IMR-90 (cell line): ENCODE results near the gene CHMP4B. TPM values are rescaled to one million over a fixed set of nuclear protein-coding genes. Genes with fewer than 3 reads are reported as not detected.

ENCODE experiments used
- ATAC-seq: fragments of 200-7000 bp; cut with Tn5 transposase; 2 replicates; pipeline ENCODE4 v1.9.1; 2020; ENCODE audit warnings: low read depth, mild to moderate bottlenecking, moderate library complexity
- BruUV-seq: library from RNA; stranded (reverse); fragments of 400-500 nt; replicated peaks from 2 replicates; lab custom pipeline; 2021; lab: Mats Ljungman, UMichigan
- CTCF ChIA-PET: fragments of 300-600 bp; formaldehyde crosslinking; extraction: SDS; loops from one replicate; lab custom pipeline; 2021; ENCODE audit warnings: antibody characterized with exemption; lab: Yijun Ruan, JAX
- POLR2A ChIA-PET: fragments of 300-600 bp; sonication (Branson Sonifier 250); formaldehyde crosslinking; loops from one replicate; lab custom pipeline; 2022; ENCODE audit warnings: antibody characterized with exemption; ENCODE audit not compliant: unreplicated experiment; lab: Charles Lee
- DNase-seq: peaks from one replicate; pipeline ENCODE4 v3.0.0; 2013
- H2AFZ ChIP-seq: replicated peaks from 2 replicates; pipeline ENCODE3; 2013; ENCODE audit warnings: low read length, mild to moderate bottlenecking; ENCODE audit not compliant: poor library complexity
- H2AK5ac ChIP-seq: 2 replicates; pipeline ENCODE4 v1.6.1; 2013; ENCODE audit warnings: low read depth, low read length, inconsistent platforms
- H2AK9ac ChIP-seq: replicated peaks from 2 replicates; pipeline ENCODE3; 2013; ENCODE audit warnings: mild to moderate bottlenecking, low read depth, low read length, moderate library complexity; ENCODE audit not compliant: poor library complexity
- H2BK120ac ChIP-seq: 2 replicates; pipeline ENCODE4 v1.6.1; 2013; ENCODE audit warnings: low read depth, low read length, inconsistent platforms
- H2BK15ac ChIP-seq: 3 replicates; pipeline ENCODE4 v1.6.1; 2013; ENCODE audit warnings: low read depth, low read length, inconsistent platforms
- H2BK20ac ChIP-seq: 2 replicates; pipeline ENCODE4 v1.6.1; 2013; ENCODE audit warnings: low read depth, mild to moderate bottlenecking, inconsistent platforms, low read length, moderate library complexity
- H2BK5ac ChIP-seq: 2 replicates; pipeline ENCODE4 v1.6.1; 2013; ENCODE audit warnings: mild to moderate bottlenecking, low read depth, low read length, inconsistent platforms; ENCODE audit not compliant: poor library complexity, severe bottlenecking
- H3K14ac ChIP-seq: replicated peaks from 2 replicates; pipeline ENCODE4 v1.6.1; 2013; ENCODE audit warnings: low read depth, low read length, inconsistent platforms
- H3K18ac ChIP-seq: 2 replicates; pipeline ENCODE4 v1.6.1; 2013; ENCODE audit warnings: low read depth, low read length, control low read depth
- H3K23ac ChIP-seq: 2 replicates; pipeline ENCODE4 v1.6.1; 2013; ENCODE audit warnings: low read depth, low read length, inconsistent platforms
- H3K27ac ChIP-seq: 2 replicates; pipeline ENCODE4 v1.5.1; 2013; ENCODE audit warnings: mild to moderate bottlenecking, control low read depth, low read length; ENCODE audit not compliant: insufficient read depth
- H3K27me3 ChIP-seq: 2 replicates; pipeline ENCODE4 v1.6.1; 2013; ENCODE audit warnings: low read length; ENCODE audit not compliant: control insufficient read depth, insufficient read depth
- H3K36me3 ChIP-seq: 2 replicates; pipeline ENCODE4 v1.6.1; 2013; ENCODE audit warnings: low read length, mixed read lengths; ENCODE audit not compliant: control insufficient read depth, insufficient read depth
- H3K4ac ChIP-seq: 2 replicates; pipeline ENCODE4 v1.6.1; 2013; ENCODE audit warnings: low read depth, low read length, inconsistent platforms
- H3K4me1 ChIP-seq: 2 replicates; pipeline ENCODE4 v1.6.1; 2013; ENCODE audit warnings: low read length, mixed read lengths; ENCODE audit not compliant: control insufficient read depth, insufficient read depth
- H3K4me2 ChIP-seq: 2 replicates; pipeline ENCODE4 v1.6.1; 2013; ENCODE audit warnings: low read depth, mild to moderate bottlenecking, control low read depth, low read length, moderate library complexity
- H3K4me3 ChIP-seq: 2 replicates; pipeline ENCODE4 v1.5.1; 2013; ENCODE audit warnings: low read depth, mild to moderate bottlenecking, control low read depth, low read length, moderate library complexity; ENCODE audit not compliant: insufficient read depth
- H3K56ac ChIP-seq: 2 replicates; pipeline ENCODE4 v1.6.1; 2013; ENCODE audit warnings: low read length, inconsistent platforms; ENCODE audit not compliant: insufficient read depth; ENCODE audit errors: extremely low read depth
- H3K79me1 ChIP-seq, 2 experiments: 2 replicates each; pipeline ENCODE4 v1.6.1; 2013; ENCODE audit warnings: low read length in 2 of 2, inconsistent platforms in 1 of 2, low read depth in 1 of 2
- H3K9ac ChIP-seq: 2 replicates; pipeline ENCODE4 v1.6.1; 2013; ENCODE audit warnings: low read depth, low read length, control low read depth
- H3K9me1 ChIP-seq: 2 replicates; pipeline ENCODE4 v1.6.1; 2013; ENCODE audit warnings: low read length, inconsistent platforms; ENCODE audit not compliant: insufficient read depth
- H3K9me3 ChIP-seq: 2 replicates; pipeline ENCODE4 v1.6.1; 2013; ENCODE audit warnings: low read length; ENCODE audit not compliant: control insufficient read depth, insufficient read depth
- H4K20me1 ChIP-seq: 2 replicates; pipeline ENCODE4 v1.6.1; 2013; ENCODE audit warnings: low read length, inconsistent platforms; ENCODE audit not compliant: insufficient read depth
- H4K5ac ChIP-seq: 2 replicates; pipeline ENCODE4 v1.6.1; 2013; ENCODE audit warnings: mild to moderate bottlenecking, low read depth, low read length, control low read depth
- H4K8ac ChIP-seq, 2 experiments: 2 replicates each; pipeline ENCODE4 v1.6.1; 2013; ENCODE audit warnings: low read depth in 2 of 2, low read length in 2 of 2, control low read depth in 1 of 2, inconsistent platforms in 1 of 2
- H4K91ac ChIP-seq: 2 replicates; pipeline ENCODE4 v1.6.1; 2013; ENCODE audit warnings: low read depth, low read length, inconsistent platforms; ENCODE audit not compliant: insufficient read depth
- BHLHE40 ChIP-seq: fragments of 150-350 bp; IDR thresholded peaks from 2 replicates; pipeline ENCODE4 v1.6.1; 2016; ENCODE audit warnings: mild to moderate bottlenecking, low read depth, low read length
- CEBPB ChIP-seq: IDR thresholded peaks from 2 replicates; pipeline ENCODE4 v1.6.1; 2012; ENCODE audit warnings: low read depth, low read length, improper control_type of control experiment
- CHD1 ChIP-seq: IDR thresholded peaks from 2 replicates; pipeline ENCODE4 v1.6.1; 2012; ENCODE audit warnings: low read depth, low read length, improper control_type of control experiment
- FOS ChIP-seq: fragments of 150-350 bp; IDR thresholded peaks from 2 replicates; pipeline ENCODE4 v1.6.1; 2016; ENCODE audit warnings: low read depth, low read length
- MAFK ChIP-seq: IDR thresholded peaks from 2 replicates; pipeline ENCODE4 v1.6.1; 2012; ENCODE audit warnings: low read depth, low read length, improper control_type of control experiment
- MAZ ChIP-seq: IDR thresholded peaks from 2 replicates; pipeline ENCODE4 v1.6.1; 2012; ENCODE audit warnings: low read depth, mild to moderate bottlenecking, low read length, improper control_type of control experiment, moderate library complexity, borderline replicate concordance
- MXI1 ChIP-seq: IDR thresholded peaks from 2 replicates; pipeline ENCODE4 v1.6.1; 2012; ENCODE audit warnings: low read depth, mild to moderate bottlenecking, low read length, moderate library complexity, borderline replicate concordance
- NFE2L2 ChIP-seq: fragments of 150-350 bp; IDR thresholded peaks from 2 replicates; pipeline ENCODE4 v1.6.1; 2016; ENCODE audit warnings: low read depth, mild to moderate bottlenecking, low read length
- POLR2A ChIP-seq: IDR thresholded peaks from 2 replicates; pipeline ENCODE4 v1.6.1; 2012; ENCODE audit warnings: mild to moderate bottlenecking, low read depth, low read length
- RAD21 ChIP-seq: IDR thresholded peaks from 2 replicates; pipeline ENCODE4 v1.6.1; 2012; ENCODE audit warnings: low read length, improper control_type of control experiment
- RCOR1 ChIP-seq: IDR thresholded peaks from 2 replicates; pipeline ENCODE4 v1.6.1; 2012; ENCODE audit warnings: mild to moderate bottlenecking, low read length, improper control_type of control experiment; ENCODE audit not compliant: insufficient replicate concordance
- RFX5 ChIP-seq: IDR thresholded peaks from 2 replicates; pipeline ENCODE4 v1.8.0; 2012; ENCODE audit warnings: low read depth, mild to moderate bottlenecking, low read length, moderate library complexity
- SMC3 ChIP-seq: fragments of 150-350 bp; IDR thresholded peaks from 2 replicates; pipeline ENCODE4 v1.6.1; 2016; ENCODE audit warnings: low read depth, mild to moderate bottlenecking, antibody characterized with exemption, low read length, moderate library complexity
- WGBS, 2 experiments: methylation state at CpG; one replicate each; pipeline versions ENCODE4 v1.1.5 to v1.1.7; 2013; ENCODE audit warnings: missing lambda C conversion rate in 2 of 2; ENCODE audit not compliant: insufficient read length in 1 of 2; ENCODE audit errors: extremely low coverage in 2 of 2; 5-methylcytosine and 5-hydroxymethylcytosine counted together
- dilution Hi-C: fragments of 300-500 bp; cut with HindIII; formaldehyde crosslinking; loops from one replicate; pipeline ENCODE4 v1.14.3; 2018; ENCODE audit warnings: low sequenced_read_pairs; ENCODE audit not compliant: unreplicated experiment
- in situ Hi-C: fragments of 300-500 bp; cut with MboI; formaldehyde crosslinking; loops from 3 replicates; pipeline ENCODE4 v1.14.3; 2019; ENCODE audit warnings: low sequenced_read_pairs, inconsistent platforms, mixed read lengths
- intact Hi-C: fragments of 100-400 bp; cut with micrococcal nuclease; formaldehyde crosslinking; loops from 2 replicates; pipeline ENCODE4 v1.10.0; 2022
- polyA plus RNA-seq, 3 experiments: library from polyadenylated mRNA; depleted of rRNA; stranded (reverse); fragments of >200 nt; gene quantifications; 2 replicates each; pipeline ENCODE4 v1.2.3, GENCODE V29; 2012; ENCODE audit warnings: low replicate concordance in 1 of 3
- total RNA-seq: library from RNA; depleted of rRNA; stranded (reverse); fragments of >200 nt; gene quantifications from 2 replicates; pipeline ENCODE4 v1.2.3, GENCODE V29; 2012
- TF ChIP-seq, protein P1 (sequence below): fragments of 150-350 bp; IDR thresholded peaks from 2 replicates; pipeline ENCODE4 v1.6.1; 2016; ENCODE audit warnings: low read depth, mild to moderate bottlenecking, low read length, moderate library complexity, borderline replicate concordance
- TF ChIP-seq, protein P2 (sequence below): conservative IDR thresholded peaks from 2 replicates; pipeline ENCODE4 v1.5.1; 2012; ENCODE audit warnings: mild to moderate bottlenecking, low read depth, low read length, improper control_type of control experiment
- TF ChIP-seq, protein P3 (sequence below): fragments of 150-350 bp; IDR thresholded peaks from 2 replicates; pipeline ENCODE4 v1.6.1; 2017; ENCODE audit warnings: mild to moderate bottlenecking, antibody characterized with exemption, low read length, low read depth

CHMP4B gene
- total and polyA plus RNA-seq, 2 of the 4 experiments (the other 2 are of a cell fraction), result 30.3 to 94.8 TPM

DNA sequence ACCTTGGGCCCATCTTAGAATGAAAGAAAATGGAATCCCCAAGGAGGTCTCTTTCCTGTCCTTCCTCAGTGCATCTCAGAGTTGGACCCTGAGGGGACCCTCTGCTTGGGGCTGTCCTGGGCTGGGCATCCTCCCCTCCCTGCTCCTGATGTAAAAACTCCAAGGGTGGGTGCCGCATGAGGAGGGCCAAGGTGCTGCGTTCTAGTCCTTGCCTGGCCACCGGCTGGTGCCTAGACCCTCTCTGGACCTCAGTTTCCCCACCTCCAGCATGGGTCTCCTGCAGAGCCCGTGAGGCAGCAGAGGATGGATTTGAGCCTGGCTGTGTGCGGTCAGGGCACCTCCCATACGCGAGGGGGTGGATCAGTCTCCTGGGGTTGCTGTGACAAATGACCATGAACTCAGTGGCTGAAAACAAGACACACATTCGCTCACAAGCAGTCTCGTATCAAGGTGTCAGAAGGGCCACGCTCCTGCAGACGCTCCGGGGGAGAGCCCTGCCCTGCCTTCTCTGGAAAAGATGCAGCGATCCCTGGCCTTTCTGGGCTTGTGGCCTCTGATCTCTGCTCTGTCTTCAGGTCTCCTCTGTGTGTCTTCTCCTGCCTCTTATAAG is 54.7 kb downstream of the CHMP4B start:
- CTCF ChIA-PET, result no interaction called here
- dilution Hi-C loops, result no loop called here

More for the DNA sequence above, 54.7 kb downstream of the CHMP4B start:
- DNase-seq (no peak), ATAC-seq (no peak)
- intact Hi-C loops (no loop called here), in situ Hi-C loops (loop anchor here (10.0 kb wide), 1 partner anchor 269 kb away; no protein-coding TSS in a partner anchor)
- Histone ChIP-seq H4K5ac (no peak overlapping the region), H3K18ac (no peak overlapping the region), H3K4me3 (no peak overlapping the region), H3K79me1 (no peaks in the 10 kb centered on the region), H4K91ac (no peak overlapping the region), H2AK5ac (no peak overlapping the region), H3K27ac (no peak overlapping the region), H4K8ac (no peak overlapping the region), H3K9me3 (no peaks in the 10 kb centered on the region), H3K4ac (no peak overlapping the region), H3K56ac (no peak overlapping the region), H3K9ac (no peak overlapping the region), H4K20me1 (no peaks in the 10 kb centered on the region; the same call in none of the 2 replicates), H2BK120ac (no peak overlapping the region), H2BK15ac (no peak overlapping the region), H2AFZ (no peak overlapping the region), H3K27me3 (peaks cover 3% of the 10 kb centered on the region), H3K23ac (no peak overlapping the region), H2BK5ac (no peak overlapping the region), H3K9me1 (no peaks in the 10 kb centered on the region), H3K36me3 (no peaks in the 10 kb centered on the region), H2BK20ac (no peak overlapping the region), H3K14ac (no peak overlapping the region), H2AK9ac (no peak overlapping the region), H3K4me2 (no peak overlapping the region), H3K4me1 (peaks cover 2% of the 10 kb centered on the region; the same call in 1 of the 2 replicates)
- BruUV-seq, result no TSS peak
- TF ChIP-seq NFE2L2 (no peak), CEBPB (no peak), FOS (no peak), RAD21 (no peak), MAFK (no peak), MAZ (no peak), MXI1 (no peak), SMC3 (no peak), CHD1 (no peak), RCOR1 (no peak), POLR2A (no peak), RFX5 (no peak), BHLHE40 (no peak)
- TF ChIP-seq, protein P1, sequence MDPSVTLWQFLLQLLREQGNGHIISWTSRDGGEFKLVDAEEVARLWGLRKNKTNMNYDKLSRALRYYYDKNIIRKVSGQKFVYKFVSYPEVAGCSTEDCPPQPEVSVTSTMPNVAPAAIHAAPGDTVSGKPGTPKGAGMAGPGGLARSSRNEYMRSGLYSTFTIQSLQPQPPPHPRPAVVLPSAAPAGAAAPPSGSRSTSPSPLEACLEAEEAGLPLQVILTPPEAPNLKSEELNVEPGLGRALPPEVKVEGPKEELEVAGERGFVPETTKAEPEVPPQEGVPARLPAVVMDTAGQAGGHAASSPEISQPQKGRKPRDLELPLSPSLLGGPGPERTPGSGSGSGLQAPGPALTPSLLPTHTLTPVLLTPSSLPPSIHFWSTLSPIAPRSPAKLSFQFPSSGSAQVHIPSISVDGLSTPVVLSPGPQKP, result no peak
- TF ChIP-seq, protein P2, sequence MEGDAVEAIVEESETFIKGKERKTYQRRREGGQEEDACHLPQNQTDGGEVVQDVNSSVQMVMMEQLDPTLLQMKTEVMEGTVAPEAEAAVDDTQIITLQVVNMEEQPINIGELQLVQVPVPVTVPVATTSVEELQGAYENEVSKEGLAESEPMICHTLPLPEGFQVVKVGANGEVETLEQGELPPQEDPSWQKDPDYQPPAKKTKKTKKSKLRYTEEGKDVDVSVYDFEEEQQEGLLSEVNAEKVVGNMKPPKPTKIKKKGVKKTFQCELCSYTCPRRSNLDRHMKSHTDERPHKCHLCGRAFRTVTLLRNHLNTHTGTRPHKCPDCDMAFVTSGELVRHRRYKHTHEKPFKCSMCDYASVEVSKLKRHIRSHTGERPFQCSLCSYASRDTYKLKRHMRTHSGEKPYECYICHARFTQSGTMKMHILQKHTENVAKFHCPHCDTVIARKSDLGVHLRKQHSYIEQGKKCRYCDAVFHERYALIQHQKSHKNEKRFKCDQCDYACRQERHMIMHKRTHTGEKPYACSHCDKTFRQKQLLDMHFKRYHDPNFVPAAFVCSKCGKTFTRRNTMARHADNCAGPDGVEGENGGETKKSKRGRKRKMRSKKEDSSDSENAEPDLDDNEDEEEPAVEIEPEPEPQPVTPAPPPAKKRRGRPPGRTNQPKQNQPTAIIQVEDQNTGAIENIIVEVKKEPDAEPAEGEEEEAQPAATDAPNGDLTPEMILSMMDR, result no peak
- TF ChIP-seq, protein P3, sequence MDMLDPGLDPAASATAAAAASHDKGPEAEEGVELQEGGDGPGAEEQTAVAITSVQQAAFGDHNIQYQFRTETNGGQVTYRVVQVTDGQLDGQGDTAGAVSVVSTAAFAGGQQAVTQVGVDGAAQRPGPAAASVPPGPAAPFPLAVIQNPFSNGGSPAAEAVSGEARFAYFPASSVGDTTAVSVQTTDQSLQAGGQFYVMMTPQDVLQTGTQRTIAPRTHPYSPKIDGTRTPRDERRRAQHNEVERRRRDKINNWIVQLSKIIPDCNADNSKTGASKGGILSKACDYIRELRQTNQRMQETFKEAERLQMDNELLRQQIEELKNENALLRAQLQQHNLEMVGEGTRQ, result no peak
- WGBS, 2 experiments, result 82% methylated on average over 7 of the region's 13 CpGs; no CpG with 5 or more reads in 1 of the 2 experiments
- POLR2A ChIA-PET, result no interaction called here
